ENCODE measurements around the gene ARRB2. TPM values are rescaled to one million over a fixed set of nuclear protein-coding genes. Genes with fewer than 3 reads are reported as not detected.

ARRB2 gene
- total and polyA plus RNA-seq, 2 experiments from 2014 or later: 37.3 to 45.0 TPM

DNA sequence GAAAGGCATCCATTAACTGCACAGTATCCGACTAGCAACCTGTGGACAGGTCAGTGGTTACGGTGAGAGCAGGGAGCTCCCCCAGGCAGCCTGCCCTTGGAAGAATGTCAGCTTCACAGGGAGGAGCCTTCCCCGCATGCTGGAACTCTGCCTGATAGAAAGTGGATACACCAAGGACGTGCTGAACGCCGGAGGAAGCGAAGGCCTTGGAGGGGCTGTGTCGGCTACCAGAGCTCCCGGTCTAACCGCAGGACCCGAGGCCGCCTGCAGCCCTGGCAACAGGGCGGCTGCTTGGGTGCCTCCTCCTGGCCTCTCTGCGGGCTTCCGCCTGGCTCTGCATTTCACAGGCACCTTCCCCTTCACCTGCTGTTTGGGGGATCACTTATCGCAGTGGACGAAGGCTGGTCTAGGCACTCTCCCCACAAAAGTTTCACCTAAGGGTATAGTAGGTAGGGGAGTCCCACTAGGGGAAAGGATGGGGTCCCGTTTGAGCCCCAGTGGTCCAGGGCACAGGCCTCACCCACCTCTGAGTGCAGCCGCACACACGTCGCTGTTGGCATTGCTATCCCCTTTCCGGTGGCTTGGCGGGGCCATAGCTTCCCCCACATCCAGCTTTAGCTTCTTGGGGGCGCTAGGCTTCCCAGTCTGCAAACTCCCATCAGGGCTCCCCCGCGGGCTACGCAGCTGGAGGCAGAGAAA is 36.3 kb upstream of the ARRB2 start (continued):
- TF ChIP-seq, protein P1, sequence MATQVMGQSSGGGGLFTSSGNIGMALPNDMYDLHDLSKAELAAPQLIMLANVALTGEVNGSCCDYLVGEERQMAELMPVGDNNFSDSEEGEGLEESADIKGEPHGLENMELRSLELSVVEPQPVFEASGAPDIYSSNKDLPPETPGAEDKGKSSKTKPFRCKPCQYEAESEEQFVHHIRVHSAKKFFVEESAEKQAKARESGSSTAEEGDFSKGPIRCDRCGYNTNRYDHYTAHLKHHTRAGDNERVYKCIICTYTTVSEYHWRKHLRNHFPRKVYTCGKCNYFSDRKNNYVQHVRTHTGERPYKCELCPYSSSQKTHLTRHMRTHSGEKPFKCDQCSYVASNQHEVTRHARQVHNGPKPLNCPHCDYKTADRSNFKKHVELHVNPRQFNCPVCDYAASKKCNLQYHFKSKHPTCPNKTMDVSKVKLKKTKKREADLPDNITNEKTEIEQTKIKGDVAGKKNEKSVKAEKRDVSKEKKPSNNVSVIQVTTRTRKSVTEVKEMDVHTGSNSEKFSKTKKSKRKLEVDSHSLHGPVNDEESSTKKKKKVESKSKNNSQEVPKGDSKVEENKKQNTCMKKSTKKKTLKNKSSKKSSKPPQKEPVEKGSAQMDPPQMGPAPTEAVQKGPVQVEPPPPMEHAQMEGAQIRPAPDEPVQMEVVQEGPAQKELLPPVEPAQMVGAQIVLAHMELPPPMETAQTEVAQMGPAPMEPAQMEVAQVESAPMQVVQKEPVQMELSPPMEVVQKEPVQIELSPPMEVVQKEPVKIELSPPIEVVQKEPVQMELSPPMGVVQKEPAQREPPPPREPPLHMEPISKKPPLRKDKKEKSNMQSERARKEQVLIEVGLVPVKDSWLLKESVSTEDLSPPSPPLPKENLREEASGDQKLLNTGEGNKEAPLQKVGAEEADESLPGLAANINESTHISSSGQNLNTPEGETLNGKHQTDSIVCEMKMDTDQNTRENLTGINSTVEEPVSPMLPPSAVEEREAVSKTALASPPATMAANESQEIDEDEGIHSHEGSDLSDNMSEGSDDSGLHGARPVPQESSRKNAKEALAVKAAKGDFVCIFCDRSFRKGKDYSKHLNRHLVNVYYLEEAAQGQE (IDR thresholded peaks at IDR 0.05; ENCODE audit: unreplicated experiment): no peak
- TF ChIP-seq, protein P2, sequence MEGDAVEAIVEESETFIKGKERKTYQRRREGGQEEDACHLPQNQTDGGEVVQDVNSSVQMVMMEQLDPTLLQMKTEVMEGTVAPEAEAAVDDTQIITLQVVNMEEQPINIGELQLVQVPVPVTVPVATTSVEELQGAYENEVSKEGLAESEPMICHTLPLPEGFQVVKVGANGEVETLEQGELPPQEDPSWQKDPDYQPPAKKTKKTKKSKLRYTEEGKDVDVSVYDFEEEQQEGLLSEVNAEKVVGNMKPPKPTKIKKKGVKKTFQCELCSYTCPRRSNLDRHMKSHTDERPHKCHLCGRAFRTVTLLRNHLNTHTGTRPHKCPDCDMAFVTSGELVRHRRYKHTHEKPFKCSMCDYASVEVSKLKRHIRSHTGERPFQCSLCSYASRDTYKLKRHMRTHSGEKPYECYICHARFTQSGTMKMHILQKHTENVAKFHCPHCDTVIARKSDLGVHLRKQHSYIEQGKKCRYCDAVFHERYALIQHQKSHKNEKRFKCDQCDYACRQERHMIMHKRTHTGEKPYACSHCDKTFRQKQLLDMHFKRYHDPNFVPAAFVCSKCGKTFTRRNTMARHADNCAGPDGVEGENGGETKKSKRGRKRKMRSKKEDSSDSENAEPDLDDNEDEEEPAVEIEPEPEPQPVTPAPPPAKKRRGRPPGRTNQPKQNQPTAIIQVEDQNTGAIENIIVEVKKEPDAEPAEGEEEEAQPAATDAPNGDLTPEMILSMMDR (conservative IDR thresholded peaks at IDR 0.05; ENCODE audit: low read depth in 2 of 2): no peak
- TF ChIP-seq NANOG (IDR thresholded peaks at IDR 0.05; ENCODE audit: borderline replicate concordance) (no peak), JUNB (IDR thresholded peaks at IDR 0.05; ENCODE audit: unreplicated experiment) (no peak), ZNF114 (CRISPR knock-in tag; IDR thresholded peaks at IDR 0.05) (no peak), POLR2AphosphoS5 (IDR thresholded peaks at IDR 0.05; ENCODE audit: low read depth) (no peak), EZH2phosphoT487 (IDR thresholded peaks at IDR 0.05; ENCODE audit: unreplicated experiment) (no peak), CREB1 (CRISPR knock-in tag; IDR thresholded peaks at IDR 0.05; ENCODE audit: low read depth) (no peak), ZNF331 (CRISPR knock-in tag; IDR thresholded peaks at IDR 0.05; ENCODE audit: low read depth) (no peak), EZH2 (IDR thresholded peaks at IDR 0.05; ENCODE audit: low read depth, unreplicated experiment) (no peak)
- TF ChIP-seq, protein P3, sequence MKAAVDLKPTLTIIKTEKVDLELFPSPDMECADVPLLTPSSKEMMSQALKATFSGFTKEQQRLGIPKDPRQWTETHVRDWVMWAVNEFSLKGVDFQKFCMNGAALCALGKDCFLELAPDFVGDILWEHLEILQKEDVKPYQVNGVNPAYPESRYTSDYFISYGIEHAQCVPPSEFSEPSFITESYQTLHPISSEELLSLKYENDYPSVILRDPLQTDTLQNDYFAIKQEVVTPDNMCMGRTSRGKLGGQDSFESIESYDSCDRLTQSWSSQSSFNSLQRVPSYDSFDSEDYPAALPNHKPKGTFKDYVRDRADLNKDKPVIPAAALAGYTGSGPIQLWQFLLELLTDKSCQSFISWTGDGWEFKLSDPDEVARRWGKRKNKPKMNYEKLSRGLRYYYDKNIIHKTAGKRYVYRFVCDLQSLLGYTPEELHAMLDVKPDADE (IDR thresholded peaks at IDR 0.05): no peak

DNA sequence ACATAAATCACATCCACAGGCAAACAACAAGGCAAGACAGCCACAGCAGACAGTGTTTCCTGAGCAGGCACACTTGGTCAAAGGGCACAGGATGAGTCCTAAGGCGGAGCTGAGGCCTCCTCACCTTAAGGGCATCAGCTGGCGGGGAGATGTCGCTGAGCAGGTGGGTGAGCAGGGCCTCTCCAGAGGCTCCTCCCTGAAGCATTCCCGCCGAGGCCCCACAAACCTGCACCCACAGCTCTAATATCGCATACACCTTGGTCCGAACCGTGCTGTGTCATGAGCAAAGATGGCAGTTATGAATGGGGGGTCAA is 35.8 kb upstream of the ARRB2 start:
- Mint-ChIP-seq H3K4me1 (no peaks in the 10 kb centered on the region; the same call in 2 of the 3 replicates), H3K27me3 (ENCODE audit: insufficient read depth, low read depth, poor library complexity) (peaks cover 4% of the 10 kb centered on the region), H3K36me3 (ENCODE audit: low read depth) (peaks cover 90% of the 10 kb centered on the region), H3K4me3 (no peak overlapping the region), H3K9me3 (no peaks in the 10 kb centered on the region; the same call in 2 of the 3 replicates), H3K27ac (no peak overlapping the region)
- peaks cover 6% of the 10 kb centered on the region for H4K20me1 ChIP-seq (replicated peaks; ENCODE audit: insufficient read depth)
- no peaks in the 10 kb centered on the region for H3K27me3 ChIP-seq (ENCODE audit: insufficient read depth)
- H2AFZ ChIP-seq: no peak overlapping the region
- no peaks in the 10 kb centered on the region for H3K79me2 ChIP-seq (replicated peaks; ENCODE audit: insufficient read depth)
- no peaks in the 10 kb centered on the region for H3K4me1 ChIP-seq (ENCODE audit: insufficient read depth)
- peaks cover 27% of the 10 kb centered on the region for H3K36me3 ChIP-seq (ENCODE audit: insufficient read depth)
- DNase-seq (ENCODE audit: low spot score): no peak
- no peaks in the 10 kb centered on the region; the same call in 1 of the 2 replicates for H3F3A ChIP-seq (replicated peaks; ENCODE audit: low read depth)
- no peak for ATAC-seq
- no peak overlapping the region for H3K27ac ChIP-seq (ENCODE audit: low read depth)
- no peak overlapping the region for H3K4me2 ChIP-seq
- no peak overlapping the region for H3K4me3 ChIP-seq
- H3K9me2 ChIP-seq (ENCODE audit: insufficient read depth): no peaks in the 10 kb centered on the region
- no peak for TF ChIP-seq CREB1 (CRISPR knock-in tag; IDR thresholded peaks at IDR 0.05; ENCODE audit: low read depth)
- no peak for TF ChIP-seq POLR2AphosphoS5 (IDR thresholded peaks at IDR 0.05; ENCODE audit: low read depth)
- TF ChIP-seq EZH2phosphoT487 (IDR thresholded peaks at IDR 0.05; ENCODE audit: unreplicated experiment): no peak
- TF ChIP-seq NANOG (IDR thresholded peaks at IDR 0.05; ENCODE audit: borderline replicate concordance): no peak
- TF ChIP-seq, protein P4, sequence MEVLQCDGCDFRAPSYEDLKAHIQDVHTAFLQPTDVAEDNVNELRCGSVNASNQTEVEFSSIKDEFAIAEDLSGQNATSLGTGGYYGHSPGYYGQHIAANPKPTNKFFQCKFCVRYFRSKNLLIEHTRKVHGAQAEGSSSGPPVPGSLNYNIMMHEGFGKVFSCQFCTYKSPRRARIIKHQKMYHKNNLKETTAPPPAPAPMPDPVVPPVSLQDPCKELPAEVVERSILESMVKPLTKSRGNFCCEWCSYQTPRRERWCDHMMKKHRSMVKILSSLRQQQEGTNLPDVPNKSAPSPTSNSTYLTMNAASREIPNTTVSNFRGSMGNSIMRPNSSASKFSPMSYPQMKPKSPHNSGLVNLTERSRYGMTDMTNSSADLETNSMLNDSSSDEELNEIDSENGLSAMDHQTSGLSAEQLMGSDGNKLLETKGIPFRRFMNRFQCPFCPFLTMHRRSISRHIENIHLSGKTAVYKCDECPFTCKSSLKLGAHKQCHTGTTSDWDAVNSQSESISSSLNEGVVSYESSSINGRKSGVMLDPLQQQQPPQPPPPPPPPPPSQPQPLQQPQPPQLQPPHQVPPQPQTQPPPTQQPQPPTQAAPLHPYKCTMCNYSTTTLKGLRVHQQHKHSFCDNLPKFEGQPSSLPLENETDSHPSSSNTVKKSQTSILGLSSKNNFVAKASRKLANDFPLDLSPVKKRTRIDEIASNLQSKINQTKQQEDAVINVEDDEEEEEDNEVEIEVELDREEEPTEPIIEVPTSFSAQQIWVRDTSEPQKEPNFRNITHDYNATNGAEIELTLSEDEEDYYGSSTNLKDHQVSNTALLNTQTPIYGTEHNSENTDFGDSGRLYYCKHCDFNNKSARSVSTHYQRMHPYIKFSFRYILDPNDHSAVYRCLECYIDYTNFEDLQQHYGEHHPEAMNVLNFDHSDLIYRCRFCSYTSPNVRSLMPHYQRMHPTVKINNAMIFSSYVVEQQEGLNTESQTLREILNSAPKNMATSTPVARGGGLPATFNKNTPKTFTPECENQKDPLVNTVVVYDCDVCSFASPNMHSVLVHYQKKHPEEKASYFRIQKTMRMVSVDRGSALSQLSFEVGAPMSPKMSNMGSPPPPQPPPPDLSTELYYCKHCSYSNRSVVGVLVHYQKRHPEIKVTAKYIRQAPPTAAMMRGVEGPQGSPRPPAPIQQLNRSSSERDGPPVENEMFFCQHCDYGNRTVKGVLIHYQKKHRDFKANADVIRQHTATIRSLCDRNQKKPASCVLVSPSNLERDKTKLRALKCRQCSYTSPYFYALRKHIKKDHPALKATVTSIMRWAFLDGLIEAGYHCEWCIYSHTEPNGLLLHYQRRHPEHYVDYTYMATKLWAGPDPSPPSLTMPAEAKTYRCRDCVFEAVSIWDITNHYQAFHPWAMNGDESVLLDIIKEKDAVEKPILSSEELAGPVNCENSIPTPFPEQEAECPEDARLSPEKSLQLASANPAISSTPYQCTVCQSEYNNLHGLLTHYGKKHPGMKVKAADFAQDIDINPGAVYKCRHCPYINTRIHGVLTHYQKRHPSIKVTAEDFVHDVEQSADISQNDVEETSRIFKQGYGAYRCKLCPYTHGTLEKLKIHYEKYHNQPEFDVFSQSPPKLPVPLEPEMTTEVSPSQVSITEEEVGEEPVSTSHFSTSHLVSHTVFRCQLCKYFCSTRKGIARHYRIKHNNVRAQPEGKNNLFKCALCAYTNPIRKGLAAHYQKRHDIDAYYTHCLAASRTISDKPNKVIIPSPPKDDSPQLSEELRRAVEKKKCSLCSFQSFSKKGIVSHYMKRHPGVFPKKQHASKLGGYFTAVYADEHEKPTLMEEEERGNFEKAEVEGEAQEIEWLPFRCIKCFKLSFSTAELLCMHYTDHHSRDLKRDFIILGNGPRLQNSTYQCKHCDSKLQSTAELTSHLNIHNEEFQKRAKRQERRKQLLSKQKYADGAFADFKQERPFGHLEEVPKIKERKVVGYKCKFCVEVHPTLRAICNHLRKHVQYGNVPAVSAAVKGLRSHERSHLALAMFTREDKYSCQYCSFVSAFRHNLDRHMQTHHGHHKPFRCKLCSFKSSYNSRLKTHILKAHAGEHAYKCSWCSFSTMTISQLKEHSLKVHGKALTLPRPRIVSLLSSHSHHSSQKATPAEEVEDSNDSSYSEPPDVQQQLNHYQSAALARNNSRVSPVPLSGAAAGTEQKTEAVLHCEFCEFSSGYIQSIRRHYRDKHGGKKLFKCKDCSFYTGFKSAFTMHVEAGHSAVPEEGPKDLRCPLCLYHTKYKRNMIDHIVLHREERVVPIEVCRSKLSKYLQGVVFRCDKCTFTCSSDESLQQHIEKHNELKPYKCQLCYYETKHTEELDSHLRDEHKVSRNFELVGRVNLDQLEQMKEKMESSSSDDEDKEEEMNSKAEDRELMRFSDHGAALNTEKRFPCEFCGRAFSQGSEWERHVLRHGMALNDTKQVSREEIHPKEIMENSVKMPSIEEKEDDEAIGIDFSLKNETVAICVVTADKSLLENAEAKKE (CRISPR knock-in tag; IDR thresholded peaks at IDR 0.05): no peak
- TF ChIP-seq JUNB (IDR thresholded peaks at IDR 0.05; ENCODE audit: unreplicated experiment): no peak
- TF ChIP-seq ZNF114 (CRISPR knock-in tag; IDR thresholded peaks at IDR 0.05): no peak
